Sigmoid colon (tissue), 7 donors: ENCODE measurements around the gene LRRC28. TPM values are rescaled to one million over a fixed set of nuclear protein-coding genes. Genes with fewer than 3 reads are reported as not detected.
"Not testable (repeated sequence)": the region's sequence is repeated elsewhere in the genome, so short reads cannot be mapped to it uniquely, and the experiment has no call there.

Source experiments
- DNase-seq: peaks from one replicate; pipeline ENCODE4 v3.0.0-alpha.2; 2019
- H3K27ac ChIP-seq, 4 donors: fragments of 200-600 bp; sonication (generic); one replicate each; pipeline ENCODE4 v1.5.1; 2016 to 2019; ENCODE audit warnings: mild to moderate bottlenecking in 1 of 4
- H3K27me3 ChIP-seq, 3 donors: fragments of 200-600 bp; sonication (generic); one replicate each; pipeline ENCODE4 v1.5.1; 2019; ENCODE audit warnings: mild to moderate bottlenecking in 1 of 3
- H3K36me3 ChIP-seq, 4 donors: fragments of 200-600 bp; sonication (generic); one replicate each; pipeline ENCODE4 v1.5.1; 2016 to 2019
- H3K4me1 ChIP-seq, 4 donors: fragments of 200-600 bp; sonication (generic); one replicate each; pipeline ENCODE4 v1.5.1; 2017 to 2019
- H3K4me3 ChIP-seq, 4 donors: fragments of 200-600 bp; sonication (generic); one replicate each; pipeline ENCODE4 v1.5.1; 2017 to 2019; ENCODE audit warnings: mild to moderate bottlenecking in 2 of 4, moderate library complexity in 1 of 4
- H3K9me3 ChIP-seq, 4 donors: fragments of 200-600 bp in 3 of 4; sonication (generic) in 3 of 4; one replicate each; pipeline versions ENCODE4 v1.5.1 to v1.6.1; 2013 to 2019
- CTCF ChIP-seq, 4 experiments: fragments of 450-650 bp in 3 of 4; fragments of 200-600 bp in 1 of 4; IDR thresholded peaks; one replicate each; pipeline ENCODE4 v1.5.1; 2016 to 2019; ENCODE audit warnings: antibody characterized with exemption in 4 of 4, mild to moderate bottlenecking in 3 of 4, moderate library complexity in 2 of 4
- EP300 ChIP-seq, 4 donors: sonication (generic); formaldehyde crosslinking; IDR thresholded peaks; one replicate each; pipeline ENCODE4 v1.6.1; 2017; ENCODE audit warnings: antibody characterized with exemption in 4 of 4
- POLR2A ChIP-seq, 2 donors: fragments of 450-650 bp; IDR thresholded peaks; one replicate each; pipeline ENCODE4 v1.6.1; 2016; ENCODE audit warnings: antibody characterized with exemption in 2 of 2, mild to moderate bottlenecking in 2 of 2, moderate library complexity in 2 of 2
- POLR2AphosphoS5 ChIP-seq, 4 donors: sonication (generic); formaldehyde crosslinking; IDR thresholded peaks; one replicate each; pipeline ENCODE4 v1.6.1; 2017; ENCODE audit warnings: antibody characterized with exemption in 4 of 4
- WGBS, 2 donors: extraction: QIAGEN DNeasy Blood & Tissue Kit; methylation state at CpG; one replicate each; pipeline ENCODE4 v1.1.7; 2013; 5-methylcytosine and 5-hydroxymethylcytosine counted together
- intact Hi-C: fragments of 100-400 bp; cut with DNase I; formaldehyde crosslinking; loops from one replicate; pipeline ENCODE4 v1.15.1; 2023
- polyA plus RNA-seq, 3 donors: library from polyadenylated mRNA; stranded (reverse); fragments of 200-250 nt; gene quantifications; one replicate each; pipeline ENCODE4 v1.2.3, GENCODE V29; 2013
- total RNA-seq, 4 donors: library from RNA; depleted of rRNA; stranded (reverse); fragments of >200 nt; gene quantifications; one replicate each; pipeline ENCODE4 v1.1.0, GENCODE V29; 2016
- donor health status: healthy with polysubstance abuse.
- donor health status: Bipolar disorder and iron deficiency.
- donor health status: healthy.

LRRC28 gene
- total and polyA plus RNA-seq, 7 donors, result 13.6 to 52.3 (median 24.4) TPM

DNA sequence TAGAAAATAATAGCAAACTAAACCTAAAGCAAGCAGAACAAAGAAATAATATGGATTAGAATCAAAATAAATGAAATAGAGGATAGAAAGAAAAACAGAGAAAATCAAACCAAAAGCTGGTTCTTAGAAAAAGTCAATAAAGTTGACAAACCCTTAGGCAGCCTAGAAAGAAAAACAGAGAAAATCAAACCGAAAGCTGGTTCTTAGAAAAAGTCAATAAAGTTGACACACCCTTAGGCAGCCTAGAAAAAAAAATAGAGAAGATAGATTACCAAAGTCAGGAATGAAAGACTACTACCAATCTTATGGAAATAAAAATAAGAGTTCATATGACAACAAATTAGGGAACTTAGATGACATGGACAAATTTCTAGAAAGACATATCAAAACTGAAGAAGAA is 142.4 kb downstream of the LRRC28 start:
- DNase-seq, result no peak
- no peak overlapping the region for H3K4me3 ChIP-seq
- no peaks in the 10 kb centered on the region for H3K36me3 ChIP-seq
- intact Hi-C loops, result no loop called here
- no peak for TF ChIP-seq CTCF (IDR thresholded peaks at IDR 0.05)
- no peak for TF ChIP-seq EP300 (IDR thresholded peaks at IDR 0.05)
- TF ChIP-seq POLR2AphosphoS5 (IDR thresholded peaks at IDR 0.05), result no peak
- TF ChIP-seq POLR2A (IDR thresholded peaks at IDR 0.05), result no peak
- peaks cover 0 to 2% (median 0%) of the 10 kb centered on the region in 4 donors for H3K9me3 ChIP-seq
- no peaks in the 10 kb centered on the region for H3K4me1 ChIP-seq
- no peak overlapping the region for H3K27ac ChIP-seq
- H3K27me3 ChIP-seq, result no peaks in the 10 kb centered on the region
- WGBS, 2 donors, result 18 to 73% methylated on average over 1 of the region's 1 CpG

GRCh38 chr15:99396375-99396774 is 145.1 kb downstream of the LRRC28 start:
- H3K27ac ChIP-seq, result no peak overlapping the region
- no peak overlapping the region for H3K4me3 ChIP-seq
- WGBS, 2 donors, result 92 to 93% methylated on average over 5 of the region's 5 CpGs
- intact Hi-C loops, result no loop called here
- no peaks in the 10 kb centered on the region for H3K36me3 ChIP-seq
- peaks cover 0 to 2% (median 0%) of the 10 kb centered on the region in 4 donors for H3K9me3 ChIP-seq
- H3K27me3 ChIP-seq, result no peaks in the 10 kb centered on the region
- no peaks in the 10 kb centered on the region for H3K4me1 ChIP-seq
- no peak for TF ChIP-seq EP300 (IDR thresholded peaks at IDR 0.05)
- no peak for TF ChIP-seq POLR2AphosphoS5 (IDR thresholded peaks at IDR 0.05)
- no peak for TF ChIP-seq POLR2A (IDR thresholded peaks at IDR 0.05)
- TF ChIP-seq CTCF (IDR thresholded peaks at IDR 0.05), result no peak
- no peak for DNase-seq

DNA sequence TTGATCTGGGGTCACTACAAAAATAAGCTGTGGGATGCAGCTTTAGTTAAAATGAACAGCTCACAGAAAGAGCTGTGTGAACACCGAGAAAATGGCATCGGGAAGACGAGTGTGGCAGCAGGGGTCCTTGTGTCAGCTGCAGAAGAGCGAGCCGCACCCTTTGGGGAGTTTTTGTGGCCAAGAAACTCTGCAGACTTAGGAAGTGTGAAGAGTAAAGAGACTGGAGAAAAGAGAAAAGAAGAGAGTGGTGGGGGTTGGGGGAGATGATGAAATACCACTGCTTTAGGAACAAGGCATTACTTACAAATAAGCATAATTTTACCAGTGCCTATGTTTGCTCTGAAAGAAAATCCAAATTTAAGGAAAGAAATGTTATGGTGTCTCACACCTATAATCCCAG is 147.8 kb downstream of the LRRC28 start:
- DNase-seq, result no peak
- intact Hi-C loops, result no loop called here
- Histone ChIP-seq H3K27me3 (no peaks in the 10 kb centered on the region), H3K4me3 (no peak overlapping the region), H3K4me1 (peaks cover 0 to 13% (median 12%) of the 10 kb centered on the region in 4 donors), H3K9me3 (no peaks in the 10 kb centered on the region), H3K27ac (no peak overlapping the region), H3K36me3 (no peaks in the 10 kb centered on the region)
- 92 to 93% methylated on average over 5 of the region's 5 CpGs for WGBS, 2 donors
- no peak for TF ChIP-seq POLR2AphosphoS5 (IDR thresholded peaks at IDR 0.05)
- TF ChIP-seq EP300 (IDR thresholded peaks at IDR 0.05), result no peak
- no peak for TF ChIP-seq CTCF (IDR thresholded peaks at IDR 0.05)
- TF ChIP-seq POLR2A (IDR thresholded peaks at IDR 0.05), result no peak

GRCh38 chr15:99399618-99400017 is 148.3 kb downstream of the LRRC28 start:
- Histone ChIP-seq H3K36me3 (no peaks in the 10 kb centered on the region), H3K27ac (no peak overlapping the region), H3K4me1 (peaks cover 0 to 13% (median 12%) of the 10 kb centered on the region in 4 donors), H3K27me3 (no peaks in the 10 kb centered on the region), H3K9me3 (no peaks in the 10 kb centered on the region), H3K4me3 (no peak overlapping the region)
- intact Hi-C loops, result no loop called here
- WGBS, 2 donors, result 94% methylated on average over 4 of the region's 4 CpGs
- TF ChIP-seq POLR2A (IDR thresholded peaks at IDR 0.05), result no peak
- no peak for TF ChIP-seq CTCF (IDR thresholded peaks at IDR 0.05)
- no peak for TF ChIP-seq POLR2AphosphoS5 (IDR thresholded peaks at IDR 0.05)
- no peak for TF ChIP-seq EP300 (IDR thresholded peaks at IDR 0.05)
- DNase-seq, result no peak

DNA sequence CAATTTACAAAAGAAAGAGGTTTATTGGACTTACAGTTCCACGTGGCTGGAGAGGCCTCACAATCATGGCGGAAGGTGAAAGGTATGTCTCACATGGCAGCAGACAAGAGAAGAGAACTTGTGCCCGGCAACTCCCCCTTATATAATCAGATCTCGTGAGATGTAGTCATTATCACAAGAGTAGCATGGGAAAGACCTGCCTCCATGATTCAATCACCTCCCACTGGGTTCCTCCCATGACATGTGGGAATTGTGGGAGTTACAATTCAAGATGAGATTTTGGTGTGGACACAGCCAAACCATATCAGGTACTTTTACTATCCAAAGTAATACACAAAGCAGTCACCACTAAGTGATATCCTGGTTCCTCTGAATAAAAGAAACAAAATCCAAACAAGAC is 149.9 kb downstream of the LRRC28 start:
- intact Hi-C loops, H3K4me3 ChIP-seq, H3K36me3 ChIP-seq, H3K27me3 ChIP-seq, DNase-seq, H3K27ac ChIP-seq, H3K9me3 ChIP-seq: not testable (repeated sequence)
- WGBS, 2 donors, result 82 to 92% methylated on average over 4 of the region's 4 CpGs
- peaks cover 0 to 13% (median 12%) of the 10 kb centered on the region in 4 donors for H3K4me1 ChIP-seq
